Body of pancreas (tissue), 4 donors: ENCODE data around the gene DMD. TPM values are rescaled to one million over a fixed set of nuclear protein-coding genes. Genes with fewer than 3 reads are reported as not detected.

ENCODE experiments used
- ATAC-seq: fragments of 150-250 bp; one replicate; pipeline ENCODE4 v1.9.1; 2016
- DNase-seq, 4 donors: peaks; one replicate each; pipeline ENCODE4 v3.0.0-alpha.2; 2019
- H3K27ac ChIP-seq, 4 donors: fragments of 200-600 bp; sonication (generic); 1 replicate in 3 of 4; 2 replicates in 1 of 4; pipeline versions ENCODE4 v1.5.1 to v1.6.1; 2016 to 2019; ENCODE audit warnings: mild to moderate bottlenecking in 1 of 4, mixed read lengths in 1 of 4, moderate library complexity in 1 of 4
- H3K27me3 ChIP-seq, 2 donors: fragments of 200-600 bp; sonication (generic); one replicate each; pipeline ENCODE4 v1.6.0; 2016; ENCODE audit warnings: mild to moderate bottlenecking in 1 of 2
- H3K36me3 ChIP-seq, 2 donors: fragments of 200-600 bp; sonication (generic); replicated peaks in 1 of 2; 2 replicates each; pipeline ENCODE4 v1.5.1; 2016; ENCODE audit warnings: low read depth in 2 of 2; ENCODE audit not compliant: insufficient read depth in 1 of 2
- H3K4me1 ChIP-seq: fragments of 200-600 bp; sonication (generic); one replicate; pipeline ENCODE4 v1.6.0; 2016
- H3K4me3 ChIP-seq, 2 donors: fragments of 200-600 bp; sonication (generic); 1 replicate in 1 of 2; 2 replicates in 1 of 2; pipeline ENCODE4 v1.5.1; 2016 to 2019
- H3K9me3 ChIP-seq, 3 donors: fragments of 200-600 bp; sonication (generic); 1 replicate in 2 of 3; 2 replicates in 1 of 3; pipeline ENCODE4 v1.5.1; 2016
- CTCF ChIP-seq, 7 experiments: fragments of 450-650 bp in 4 of 7; fragments of 200-600 bp in 3 of 7; sonication (generic) in 3 of 7; IDR thresholded peaks; one replicate each; pipeline ENCODE4 v1.5.1; 2016 to 2019; ENCODE audit warnings: antibody characterized with exemption in 7 of 7
- POLR2A ChIP-seq, 3 donors: fragments of 450-650 bp; IDR thresholded peaks; one replicate each; pipeline ENCODE4 v1.6.1; 2016; ENCODE audit warnings: antibody characterized with exemption in 3 of 3, mild to moderate bottlenecking in 2 of 3
- WGBS, 2 donors: methylation state at CpG; one replicate each; pipeline ENCODE4 v1.1.5; 2017; 5-methylcytosine and 5-hydroxymethylcytosine counted together
- intact Hi-C: fragments of 100-400 bp; cut with DNase I; formaldehyde crosslinking; loops from one replicate; pipeline ENCODE4 v1.15.1; 2023
- total RNA-seq, 2 donors: library from RNA; depleted of rRNA; stranded (reverse); fragments of >200 nt; gene quantifications; one replicate each; pipeline ENCODE4 v1.1.0, GENCODE V29; 2016

Gene DMD
- total RNA-seq, 2 donors from 2014 or later: 28.5 to 38.6 TPM

GRCh38 chrX:31436424-31436823 is 1774.9 kb downstream of the DMD start:
- no peak for ATAC-seq
- Histone ChIP-seq H3K27ac (no peak overlapping the region), H3K4me3 (no peak overlapping the region), H3K9me3 (no peaks in the 10 kb centered on the region), H3K36me3 (no peaks in the 10 kb centered on the region), H3K27me3 (no peaks in the 10 kb centered on the region), H3K4me1 (no peaks in the 10 kb centered on the region)
- intact Hi-C loops: no loop called here
- TF ChIP-seq POLR2A (IDR thresholded peaks at IDR 0.05) (no peak), CTCF (IDR thresholded peaks at IDR 0.05) (no peak)
- WGBS, 2 donors: 52 to 60% methylated on average over 3 of the region's 3 CpGs
- DNase-seq: no peak

- WGBS, 2 donors: 41 to 51% methylated on average over 7 of the region's 7 CpGs
- intact Hi-C loops: no loop called here
- Histone ChIP-seq H3K4me3 (no peak overlapping the region), H3K9me3 (no peaks in the 10 kb centered on the region), H3K27ac (no peak overlapping the region), H3K4me1 (no peaks in the 10 kb centered on the region), H3K27me3 (no peaks in the 10 kb centered on the region), H3K36me3 (no peaks in the 10 kb centered on the region)
- DNase-seq (peak in 3 of 4 donors; percentile 1 to 27 (median 11)), ATAC-seq (no peak)
- TF ChIP-seq POLR2A (IDR thresholded peaks at IDR 0.05): no peak
- no peak for TF ChIP-seq CTCF (IDR thresholded peaks at IDR 0.05)
Observed at GRCh38 chrX:31435592-31435991, 1775.8 kb downstream of the DMD start.

- Histone ChIP-seq H3K4me3 (no peak overlapping the region), H3K36me3 (no peaks in the 10 kb centered on the region), H3K4me1 (no peaks in the 10 kb centered on the region), H3K27ac (no peak overlapping the region), H3K9me3 (no peaks in the 10 kb centered on the region), H3K27me3 (no peaks in the 10 kb centered on the region)
- DNase-seq (no peak), ATAC-seq (no peak)
- intact Hi-C loops: no loop called here
- TF ChIP-seq CTCF (IDR thresholded peaks at IDR 0.05) (no peak), POLR2A (IDR thresholded peaks at IDR 0.05) (no peak)
- WGBS, 2 donors: 83 to 85% methylated on average over 1 of the region's 1 CpG
Observed at GRCh38 chrX:31433856-31434255, 1777.5 kb downstream of the DMD start.

- no peaks in the 10 kb centered on the region for H3K4me1 ChIP-seq
- TF ChIP-seq POLR2A (IDR thresholded peaks at IDR 0.05): no peak
- no peak for TF ChIP-seq CTCF (IDR thresholded peaks at IDR 0.05)
- H3K27ac ChIP-seq: no peak overlapping the region
- DNase-seq (no peak), ATAC-seq (no peak)
- no peaks in the 10 kb centered on the region for H3K36me3 ChIP-seq
- H3K4me3 ChIP-seq: no peak overlapping the region
- no peaks in the 10 kb centered on the region for H3K9me3 ChIP-seq
- 79 to 82% methylated on average over 6 of the region's 6 CpGs for WGBS, 2 donors
- H3K27me3 ChIP-seq: no peaks in the 10 kb centered on the region
- intact Hi-C loops: no loop called here
Observed at GRCh38 chrX:31429915-31430314, 1781.4 kb downstream of the DMD start.

GRCh38 chrX:31423609-31424189 is 1787.7 kb downstream of the DMD start:
- no peaks in the 10 kb centered on the region for H3K36me3 ChIP-seq
- no peaks in the 10 kb centered on the region for H3K27me3 ChIP-seq
- H3K9me3 ChIP-seq: no peaks in the 10 kb centered on the region
- ATAC-seq: no peak
- no peak overlapping the region for H3K4me3 ChIP-seq
- peak in 3 of 7 experiments; percentile 6 to 25 (median 20) for TF ChIP-seq CTCF (IDR thresholded peaks at IDR 0.05)
- no peak for TF ChIP-seq POLR2A (IDR thresholded peaks at IDR 0.05)
- WGBS, 2 donors: 25 to 31% methylated on average over 6 of the region's 6 CpGs
- H3K27ac ChIP-seq: no peak overlapping the region
- DNase-seq: peak; percentile 13 to 54 (median 17)
- intact Hi-C loops: no loop called here
- H3K4me1 ChIP-seq: no peaks in the 10 kb centered on the region
